HG03108 (cell line): ENCODE results near the gene GALE.
A peak's percentile ranks its signal among the peaks of the same experiment; 100 is the strongest.
"Not testable (repeated sequence)": the region's sequence is repeated elsewhere in the genome, so short reads cannot be mapped to it uniquely, and the experiment has no call there.

Experiments
- ATAC-seq: cut with Tn5 transposase; IDR thresholded peaks from one replicate; pipeline ENCODE4 v1.9.1; 2021; ENCODE audit warnings: moderate library complexity; ENCODE audit not compliant: unreplicated experiment

Gene GALE

DNA sequence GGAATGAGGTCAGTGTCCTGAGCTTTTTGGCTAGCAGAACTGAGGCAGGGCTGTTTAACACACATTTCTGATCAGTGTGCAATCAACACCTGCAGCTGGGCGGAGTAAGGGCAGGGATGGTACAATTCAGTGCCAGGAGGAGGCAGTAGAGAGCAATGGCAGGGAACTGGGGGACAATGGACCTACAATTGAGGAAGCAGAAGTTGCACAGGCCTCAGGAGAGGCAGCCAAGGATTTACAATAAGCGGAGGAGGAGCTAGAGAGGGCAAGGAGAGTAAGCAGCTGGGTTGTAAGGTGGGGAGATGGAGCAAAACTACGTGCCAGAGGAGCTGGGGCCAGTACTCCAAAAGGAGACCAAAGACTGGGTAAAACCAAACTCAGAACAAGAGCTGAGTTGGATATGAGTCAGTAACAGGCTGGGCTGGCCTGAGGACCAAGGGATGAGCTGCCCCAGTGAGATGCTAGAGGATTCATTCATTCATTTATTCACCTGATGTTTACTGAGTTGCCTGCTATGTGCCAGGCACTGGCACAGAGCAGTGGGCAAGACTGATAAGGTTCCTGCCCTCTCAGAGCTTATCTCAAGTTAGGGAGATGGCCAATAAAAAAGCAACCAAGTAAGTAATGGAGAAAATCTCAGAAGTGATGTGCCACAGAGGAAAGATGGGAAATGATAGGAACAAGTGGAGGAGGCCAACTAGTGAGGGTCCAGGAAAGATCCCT lies 10.4 kb upstream of the GALE start:
- no peak for ATAC-seq

DNA sequence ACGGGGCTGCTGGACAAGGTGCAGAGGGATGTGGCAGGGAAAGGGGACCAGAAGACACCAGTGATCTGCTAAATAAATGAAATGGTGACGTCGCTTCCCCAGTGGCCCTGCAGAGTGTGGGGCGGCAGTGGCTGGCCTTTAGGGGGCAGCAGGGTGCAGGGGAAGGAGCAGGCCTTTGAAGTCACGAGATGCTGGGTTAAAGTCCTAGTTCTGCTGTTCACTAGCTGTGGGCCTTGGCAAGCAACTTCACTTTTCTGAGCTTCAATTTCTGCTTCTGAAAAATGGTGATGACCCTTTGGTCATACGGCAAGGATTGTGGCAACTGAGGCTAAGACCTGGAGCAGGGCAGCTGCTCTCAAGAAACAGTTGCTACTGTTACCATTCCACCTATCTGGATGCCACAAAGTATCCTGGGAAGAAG lies 9.2 kb upstream of the GALE start:
- peak; percentile 56 for ATAC-seq

DNA sequence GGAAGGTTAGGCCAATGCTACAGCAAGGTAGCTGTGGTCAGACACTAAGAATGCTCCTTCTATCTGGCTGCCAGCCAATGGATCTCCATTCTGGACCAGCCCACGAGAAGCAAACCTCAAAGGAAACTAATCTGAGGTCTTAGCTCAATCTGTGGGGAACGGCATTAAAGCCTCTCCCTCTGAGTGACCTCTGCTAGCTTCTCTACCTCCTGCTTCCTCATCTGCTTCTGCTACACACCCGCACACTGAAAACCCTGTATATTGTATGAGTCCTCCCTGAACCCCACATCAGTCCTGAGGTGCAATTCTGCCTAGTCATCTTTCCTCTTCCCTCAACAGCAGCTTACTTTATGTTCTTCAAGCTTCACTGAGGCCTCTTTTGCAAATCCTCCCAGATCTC lies 6.9 kb upstream of the GALE start:
- ATAC-seq, result no peak

DNA sequence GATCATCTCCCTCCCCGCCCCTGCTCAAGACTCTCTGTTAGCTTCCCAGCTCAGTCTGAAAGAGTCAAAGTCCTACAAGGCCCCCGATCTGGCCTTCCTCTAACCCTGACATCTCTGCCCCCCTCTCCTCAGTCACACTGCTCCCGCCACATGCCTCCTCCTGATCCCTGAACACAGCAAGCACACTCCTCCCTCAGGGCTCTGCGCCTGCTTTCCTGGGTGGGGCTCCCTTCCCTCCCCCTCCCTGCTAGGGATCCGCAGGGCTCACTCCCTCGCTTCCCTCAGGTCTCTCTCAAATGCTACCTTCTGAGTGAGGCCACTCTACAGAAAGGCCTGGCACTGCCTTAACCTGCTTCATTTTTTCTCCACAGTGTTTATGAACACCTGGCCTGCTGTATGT lies 5.7 kb upstream of the GALE start:
- no peak for ATAC-seq

DNA sequence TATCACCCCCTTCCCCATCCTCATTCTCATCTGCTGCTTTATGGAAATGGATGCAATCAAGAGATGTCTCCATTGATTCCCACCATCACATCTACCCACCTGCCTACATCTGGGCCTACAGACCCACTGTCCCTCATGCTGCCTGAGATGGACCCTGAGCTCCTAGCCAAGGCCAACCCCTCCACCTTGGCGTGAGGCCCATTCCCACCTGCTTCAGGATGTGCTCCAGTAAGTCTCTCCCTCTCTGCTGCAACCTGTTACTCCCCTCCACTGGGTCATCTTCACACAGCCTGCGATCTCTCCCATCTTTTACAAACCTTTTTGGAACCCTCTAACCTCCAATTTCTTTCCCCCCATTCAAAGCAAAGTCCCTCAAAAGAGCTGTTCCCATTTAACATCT lies 4.5 kb upstream of the GALE start:
- ATAC-seq, result no peak

DNA sequence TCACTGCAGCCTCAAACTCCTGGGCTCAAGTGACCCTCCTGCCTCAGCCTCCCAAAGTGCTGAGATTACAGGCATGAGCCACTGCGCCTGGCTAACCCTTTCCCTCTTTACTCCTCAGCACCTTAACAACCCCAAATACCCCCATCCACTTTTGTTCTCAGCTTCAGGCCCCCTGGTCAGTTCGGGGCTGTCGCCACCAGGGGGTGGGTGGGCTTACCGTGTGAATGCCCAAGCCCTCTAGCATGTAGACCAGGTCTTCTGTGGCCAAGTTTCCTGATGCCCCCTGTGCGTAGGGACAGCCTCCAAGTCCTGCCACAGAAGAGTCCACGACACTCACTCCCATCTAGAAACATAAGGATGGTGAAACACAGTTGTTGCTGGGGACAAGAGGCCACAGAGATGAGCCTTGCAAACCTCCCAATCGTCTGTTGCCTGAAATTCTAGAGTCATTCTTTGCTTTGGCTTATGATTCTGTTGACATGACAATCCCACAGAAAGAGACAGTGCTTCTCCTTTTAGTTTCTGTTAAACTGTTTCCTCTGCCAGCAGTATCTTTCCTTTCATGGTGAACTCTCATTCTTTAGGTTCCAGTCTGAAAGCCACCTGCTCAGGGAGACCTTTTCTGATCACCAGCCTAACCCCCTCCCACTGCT lies 3.8 kb upstream of the GALE start:
- ATAC-seq, result no peak

DNA sequence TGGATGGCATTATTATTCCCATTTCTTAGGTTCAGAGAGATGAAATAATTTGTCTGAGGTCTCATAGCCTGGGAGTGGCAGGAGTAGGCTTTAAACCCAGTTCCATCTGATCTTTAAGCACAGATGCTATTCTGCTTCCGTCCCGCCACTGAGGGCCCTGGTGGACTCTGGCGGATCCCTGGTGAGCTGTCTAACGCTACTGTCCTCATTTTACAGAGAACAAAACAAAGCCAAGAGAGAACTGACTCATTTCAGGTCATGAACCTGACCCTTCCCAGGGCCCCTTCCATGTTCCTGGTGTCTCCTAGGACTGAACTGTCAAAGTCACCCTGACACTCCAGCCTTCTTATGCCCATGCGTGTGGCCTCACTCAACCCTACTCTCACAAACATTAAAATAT lies 3.1 kb upstream of the GALE start:
- ATAC-seq, result no peak

DNA sequence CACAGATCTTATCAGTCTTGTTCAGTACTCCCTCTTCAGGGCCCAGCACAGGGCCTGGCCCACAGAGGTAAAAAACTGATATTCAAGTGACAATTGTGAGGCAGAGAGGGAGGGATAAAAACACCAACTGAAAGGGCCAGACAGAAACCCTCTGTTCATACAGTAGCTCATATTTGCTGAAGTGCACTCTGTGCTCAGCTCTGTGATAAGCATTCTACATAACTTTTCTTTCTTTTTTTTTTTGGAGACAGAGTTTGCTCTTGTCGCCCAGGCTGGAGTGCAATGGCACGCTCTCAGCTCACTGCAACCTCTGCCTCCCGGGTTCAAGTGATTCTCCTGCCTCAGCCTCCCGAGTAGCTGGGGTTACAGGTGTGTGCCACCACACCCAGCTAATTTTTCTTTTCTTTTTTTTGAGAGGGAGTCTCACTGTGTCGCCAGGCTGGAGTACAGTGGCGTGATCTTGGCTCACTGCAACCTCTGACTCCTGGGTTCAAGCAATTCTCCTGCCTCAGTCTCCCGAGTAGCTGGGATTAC lies 2.3 kb upstream of the GALE start:
- not testable (repeated sequence) for ATAC-seq

DNA sequence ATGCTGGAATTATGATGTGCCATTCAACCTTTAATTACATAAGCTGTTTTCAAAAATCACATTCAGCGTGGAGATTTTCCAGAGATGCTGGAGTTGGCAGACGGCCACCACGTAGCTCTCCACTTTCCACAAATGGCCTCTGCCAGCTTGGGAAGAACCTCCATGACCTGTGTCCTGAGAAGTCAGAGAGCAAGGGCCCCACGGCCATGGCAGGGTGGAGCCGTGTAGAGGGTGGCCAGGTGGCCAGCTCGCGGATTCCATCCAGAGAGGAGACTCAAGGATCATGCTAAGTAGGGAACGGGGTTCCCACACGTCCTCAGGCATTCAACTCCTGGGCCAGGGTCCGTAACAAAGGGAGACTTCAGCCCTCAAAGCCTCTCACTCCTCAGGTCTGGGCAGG lies 1.3 kb upstream of the GALE start:
- no peak for ATAC-seq

DNA sequence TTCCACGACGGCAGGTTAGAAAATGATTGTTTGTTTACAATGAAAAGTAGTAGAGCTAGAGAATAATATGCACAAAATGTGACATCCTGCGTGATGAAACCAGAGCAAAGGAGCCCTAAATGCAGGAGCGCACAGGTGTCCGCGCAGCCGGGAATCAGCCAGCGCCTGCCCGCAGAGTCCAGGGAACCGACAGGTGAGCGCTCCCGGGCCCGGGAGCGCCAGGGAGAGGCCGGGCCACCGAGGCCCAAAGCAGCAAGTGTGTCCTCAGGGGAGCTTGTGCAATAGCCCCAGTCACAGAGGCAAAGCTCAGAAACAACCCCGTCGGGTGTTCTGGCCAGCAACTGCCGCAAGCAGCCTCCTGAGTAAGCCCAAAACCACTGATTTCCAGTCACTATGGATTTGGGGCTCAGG lies 789 bp upstream of the GALE start:
- no peak for ATAC-seq

DNA sequence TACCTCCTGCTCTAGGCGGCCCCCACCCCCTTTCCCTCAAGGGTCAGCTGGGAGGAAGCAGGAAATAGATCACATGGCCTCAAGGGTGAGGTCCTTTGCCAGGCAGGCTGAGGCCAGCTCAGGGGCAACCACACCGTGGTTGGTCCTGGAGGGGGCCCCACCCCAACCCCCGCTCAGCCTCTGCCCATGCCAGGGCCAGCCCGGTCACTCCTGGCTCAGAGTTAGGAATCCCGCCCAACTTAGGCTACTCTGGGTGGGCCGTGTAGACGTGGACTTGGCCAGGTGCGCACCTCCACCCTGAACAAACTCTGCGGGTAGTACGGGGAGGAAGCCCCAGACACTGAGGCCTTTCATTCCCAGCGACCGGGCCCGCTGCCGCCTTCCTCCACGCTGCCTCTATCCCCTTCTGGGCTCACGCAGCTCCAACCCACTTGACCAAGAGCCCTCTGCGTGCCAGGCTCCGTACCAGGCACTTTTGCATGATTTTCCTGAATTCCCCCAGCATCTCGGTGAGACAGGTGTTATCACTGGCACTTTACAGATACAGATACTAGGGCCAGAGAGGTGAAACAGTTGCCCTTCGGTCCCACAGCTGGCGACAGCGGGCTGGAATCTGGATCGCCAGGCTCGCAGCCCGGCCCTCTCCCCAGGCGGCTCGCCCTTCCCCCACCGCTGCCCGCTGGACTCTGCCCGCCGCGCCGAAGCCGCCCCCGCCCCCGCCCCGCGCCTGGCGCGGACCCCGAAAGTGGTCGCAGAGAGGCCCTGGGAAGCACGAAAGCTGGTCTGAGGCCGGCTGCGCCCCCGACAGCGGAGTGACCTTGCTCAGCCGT lies 769 bp downstream of the GALE start:
- ATAC-seq, result no peak

DNA sequence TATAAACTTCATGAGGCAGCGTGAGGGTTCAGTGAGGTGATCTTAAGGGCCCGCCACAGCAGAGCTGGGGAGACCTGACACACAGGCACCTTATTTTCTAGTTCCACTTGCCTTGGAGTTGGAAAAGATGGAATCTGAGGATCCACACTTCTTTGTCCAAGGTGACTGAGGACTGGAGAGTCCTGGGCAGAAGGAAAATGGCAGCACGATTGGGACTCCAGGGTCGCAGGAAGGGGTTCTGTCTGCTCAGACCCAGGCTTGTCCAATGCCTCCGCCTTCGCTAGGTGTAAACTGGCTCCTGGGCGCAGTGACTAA lies 1.3 kb downstream of the GALE start:
- ATAC-seq, result no peak

DNA sequence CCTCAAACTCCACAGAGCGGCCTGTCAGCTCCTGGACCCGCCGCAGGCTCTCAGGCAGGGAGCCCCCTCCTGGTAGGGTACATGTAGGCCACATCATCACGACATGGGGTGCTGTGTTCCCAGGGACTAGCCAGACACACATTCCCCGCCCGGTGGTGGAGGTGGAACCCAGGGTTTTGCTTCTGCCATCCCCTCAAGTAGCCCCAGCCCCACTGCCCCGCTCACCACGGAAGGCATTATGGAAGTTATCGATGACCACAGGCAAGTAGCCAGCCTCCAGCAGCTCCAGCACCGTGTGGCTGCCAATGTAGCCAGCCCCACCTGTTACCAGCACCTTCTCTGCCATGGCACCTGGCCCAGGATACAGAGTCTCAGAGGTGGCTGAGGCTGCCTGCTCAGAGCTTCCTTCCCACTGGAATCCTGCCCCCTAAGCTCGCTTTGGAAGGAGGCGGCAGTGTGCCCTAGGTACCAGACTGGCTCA lies 1.9 kb downstream of the GALE start:
- ATAC-seq, result no peak

DNA sequence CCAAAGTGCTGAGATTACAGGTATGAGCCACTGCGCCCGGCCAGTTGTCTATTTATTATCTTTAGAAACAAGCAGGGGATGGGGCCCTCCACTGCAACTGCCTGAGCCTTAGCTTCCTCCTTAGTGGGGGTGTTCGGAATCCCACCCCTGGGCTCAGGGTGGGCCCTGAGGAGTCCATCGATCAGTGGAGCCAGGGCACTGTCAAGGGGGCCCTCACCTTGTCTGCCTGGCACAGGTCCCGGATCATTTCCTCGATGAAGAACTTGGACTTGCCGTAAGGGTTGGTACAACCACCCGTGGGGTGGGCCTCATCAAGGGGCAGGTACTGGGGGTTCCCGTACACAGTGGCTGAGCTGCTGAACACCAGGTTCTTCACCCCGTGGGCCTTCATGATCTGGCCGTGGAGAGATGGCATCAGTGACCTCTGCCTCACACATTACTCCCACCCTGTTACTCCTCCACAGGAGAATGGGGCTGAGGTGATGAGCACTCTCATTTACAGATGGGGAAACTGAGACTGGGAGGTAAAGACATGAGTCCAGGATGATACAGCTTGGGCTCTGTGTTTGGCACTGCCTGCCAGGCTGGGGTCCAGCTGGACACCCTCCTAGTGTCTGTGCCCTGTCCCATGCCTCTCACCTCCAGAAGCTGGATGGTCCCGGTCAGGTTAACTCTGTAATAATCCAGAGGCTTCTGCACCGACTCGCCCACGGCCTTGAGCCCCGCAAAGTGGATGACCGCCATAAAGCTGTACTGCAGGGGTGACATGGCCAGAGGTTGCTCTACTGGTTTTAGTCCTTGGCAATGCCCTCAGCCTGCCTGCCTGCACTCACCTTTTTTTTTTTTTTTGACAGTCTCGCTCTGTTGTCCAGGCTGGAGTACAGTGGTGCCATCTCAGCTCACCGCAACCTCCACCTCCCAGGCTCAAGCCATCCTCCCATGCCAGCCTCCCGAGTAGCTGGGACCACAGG lies 2.8 kb downstream of the GALE start:
- ATAC-seq, result no peak

DNA sequence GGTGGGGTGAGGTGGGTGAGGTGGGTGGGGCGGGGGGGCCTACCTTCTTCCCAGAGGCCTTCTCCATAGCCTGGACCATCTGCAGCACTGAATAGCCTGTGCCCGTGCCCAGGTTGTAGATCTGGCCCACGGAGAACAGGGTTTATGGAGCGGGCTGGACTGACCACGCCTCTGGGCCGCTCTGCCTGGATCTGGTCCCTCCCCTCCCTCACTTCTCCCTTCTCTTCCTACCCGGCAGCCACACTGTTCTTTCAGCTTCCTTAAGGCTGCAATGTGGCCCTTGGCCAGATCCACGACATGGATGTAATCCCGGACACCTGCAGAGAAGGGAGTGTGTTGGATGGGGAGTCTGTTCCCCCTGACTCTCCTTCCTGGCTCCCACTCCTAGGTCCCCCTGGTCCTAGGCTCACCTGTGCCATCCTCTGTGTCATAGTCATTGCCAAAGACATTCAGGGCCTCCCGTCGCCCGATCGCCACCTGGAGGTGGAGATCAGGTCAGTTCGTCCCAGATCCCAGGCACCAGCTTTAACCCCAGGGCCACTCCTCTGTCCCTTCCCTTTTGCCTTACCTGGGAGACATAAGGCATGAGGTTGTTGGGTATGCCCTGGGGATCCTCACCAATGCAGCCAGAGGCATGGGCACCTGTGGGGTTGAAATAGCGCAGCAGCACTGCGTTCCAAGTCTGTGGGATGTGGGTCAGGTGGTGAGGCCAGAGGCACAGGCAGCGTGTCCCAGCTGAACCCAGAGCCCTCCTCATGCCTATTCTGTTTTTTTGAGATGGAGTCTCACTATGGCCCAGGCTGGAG lies 3.9 kb downstream of the GALE start:
- no peak for ATAC-seq

DNA sequence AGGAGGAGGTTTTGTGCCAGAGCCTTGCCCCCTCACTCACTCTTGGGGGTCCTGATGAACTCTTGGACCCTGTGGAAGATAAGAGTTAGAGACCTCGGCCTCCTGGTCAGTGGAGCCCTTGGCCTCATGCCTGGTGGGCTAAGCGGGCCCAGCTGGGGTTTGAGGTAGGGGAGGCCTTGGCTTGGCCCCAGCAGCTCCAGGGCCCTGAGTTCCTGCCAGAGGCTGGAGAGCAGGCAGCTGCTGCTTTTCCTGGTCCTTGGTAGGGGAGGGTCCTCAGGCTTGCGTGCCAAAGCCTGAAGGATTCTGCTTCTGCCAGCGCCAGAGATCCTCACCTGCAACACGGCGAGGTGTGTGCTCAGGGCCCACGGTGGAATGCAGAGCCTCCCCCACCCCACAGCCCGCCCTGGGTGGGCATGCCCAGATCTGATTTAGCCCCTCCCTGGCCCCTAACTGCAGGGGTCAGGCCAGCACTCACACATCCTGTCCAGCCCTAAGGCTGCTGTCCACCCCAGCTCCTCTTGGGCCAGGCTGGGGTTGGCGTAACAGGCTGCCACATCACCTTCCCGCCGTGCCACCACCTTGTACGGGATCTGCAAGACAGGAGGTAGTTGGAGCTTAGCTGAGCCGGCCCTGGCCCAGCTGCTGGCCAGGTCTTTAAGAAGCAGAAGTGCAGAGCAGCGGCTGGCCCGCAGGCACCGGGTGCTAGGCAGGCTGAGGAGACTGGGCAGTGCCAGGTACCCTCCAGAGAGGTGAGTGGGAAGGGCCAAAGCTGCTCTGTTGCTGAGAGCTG lies 4.7 kb downstream of the GALE start:
- no peak for ATAC-seq

DNA sequence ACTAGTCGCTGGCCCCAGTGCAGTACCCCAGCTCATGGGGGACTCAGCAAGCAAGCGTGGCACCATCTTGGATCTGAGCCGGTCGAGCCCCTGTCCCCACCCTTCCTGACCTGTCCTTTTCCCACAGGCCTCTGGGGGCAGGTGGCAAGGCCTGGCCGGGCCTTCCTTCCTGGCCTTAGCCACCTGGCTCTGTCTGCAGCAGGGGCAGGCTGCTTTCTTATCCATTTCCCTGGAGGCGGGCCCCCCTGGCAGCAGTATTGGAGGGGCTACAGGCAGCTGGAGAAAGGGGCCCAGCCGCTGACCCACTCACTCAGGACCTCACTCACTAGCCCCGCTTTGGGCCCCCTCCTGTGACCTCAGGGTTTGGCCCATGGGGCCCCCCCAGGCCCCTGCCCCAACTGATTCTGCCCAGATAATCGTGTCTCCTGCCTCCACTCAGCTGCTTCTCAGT lies 5.8 kb downstream of the GALE start:
- ATAC-seq, result not testable (repeated sequence)

DNA sequence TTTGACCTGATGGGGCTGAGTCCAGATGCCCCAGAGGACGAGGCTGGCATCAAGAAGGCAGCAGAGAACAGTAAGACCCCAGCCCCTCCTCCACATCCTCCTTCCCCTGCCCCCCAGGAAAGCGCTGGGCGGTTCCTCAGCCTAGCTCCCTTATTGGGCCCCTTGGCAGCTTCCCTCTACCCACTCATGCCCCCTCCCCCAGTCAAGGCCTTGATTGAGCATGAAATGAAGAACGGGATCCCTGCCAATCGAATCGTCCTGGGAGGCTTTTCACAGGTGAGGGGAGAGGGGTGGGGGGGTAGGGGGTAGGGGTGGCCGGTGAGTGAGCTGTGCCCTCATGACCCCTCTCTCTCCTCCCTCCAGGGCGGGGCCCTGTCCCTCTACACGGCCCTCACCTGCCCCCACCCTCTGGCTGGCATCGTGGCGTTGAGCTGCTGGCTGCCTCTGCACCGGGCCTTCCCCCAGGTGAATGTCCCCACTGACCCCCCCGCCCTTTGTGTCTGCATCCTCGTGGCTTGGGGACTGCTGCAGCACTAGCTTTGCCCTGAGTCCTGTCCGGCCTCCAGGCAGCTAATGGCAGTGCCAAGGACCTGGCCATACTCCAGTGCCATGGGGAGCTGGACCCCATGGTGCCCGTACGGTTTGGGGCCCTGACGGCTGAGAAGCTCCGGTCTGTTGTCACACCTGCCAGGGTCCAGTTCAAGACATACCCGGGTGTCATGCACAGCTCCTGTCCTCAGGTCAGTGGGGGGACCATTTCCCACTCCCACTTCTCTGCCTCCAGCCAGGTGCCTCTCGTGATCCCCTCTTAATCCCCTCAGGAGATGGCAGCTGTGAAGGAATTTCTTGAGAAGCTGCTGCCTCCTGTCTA lies 6.5 kb downstream of the GALE start:
- ATAC-seq, result no peak
